ES-I3 (cell line): ENCODE measurements around the gene PRR14.
A peak's percentile ranks its signal among the peaks of the same experiment; 100 is the strongest.

ENCODE experiments used
- H3K36me3 ChIP-seq: 2 replicates; pipeline ENCODE4 v1.6.1; 2013; ENCODE audit warnings: mild to moderate bottlenecking, low read length, control low read depth, moderate library complexity; ENCODE audit not compliant: insufficient read depth
- H3K4me1 ChIP-seq: 2 replicates; pipeline ENCODE4 v1.6.1; 2013; ENCODE audit warnings: mild to moderate bottlenecking, control low read depth, low read length; ENCODE audit not compliant: insufficient read depth
- H3K9ac ChIP-seq: 2 replicates; pipeline ENCODE4 v1.6.1; 2013; ENCODE audit warnings: low read depth, mild to moderate bottlenecking, low read length, moderate library complexity
- H3K9me3 ChIP-seq: 2 replicates; pipeline ENCODE4 v1.6.1; 2013; ENCODE audit warnings: mild to moderate bottlenecking, low read length, moderate library complexity; ENCODE audit not compliant: control insufficient read depth, insufficient read depth

PRR14 gene

GRCh38 chr16:30660424-30661261 lies 9.9 kb downstream of the PRR14 start:
- Histone ChIP-seq H3K9ac (peak overlapping the region; percentile 91; the same call in 1 of the 2 replicates), H3K9me3 (no peaks in the 10 kb centered on the region), H3K36me3 (peaks cover 7% of the 10 kb centered on the region; the same call in 1 of the 2 replicates), H3K4me1 (no peaks in the 10 kb centered on the region; the same call in none of the 2 replicates)

- H3K9ac ChIP-seq, result no peak overlapping the region
- H3K36me3 ChIP-seq, result peaks cover 7% of the 10 kb centered on the region; the same call in 1 of the 2 replicates
- no peaks in the 10 kb centered on the region; the same call in none of the 2 replicates for H3K4me1 ChIP-seq
Observed at GRCh38 chr16:30662449-30662848, 11.7 kb downstream of the PRR14 start.

GRCh38 chr16:30663038-30663437 lies 12.3 kb downstream of the PRR14 start:
- Histone ChIP-seq H3K9ac (no peak overlapping the region), H3K9me3 (no peaks in the 10 kb centered on the region), H3K4me1 (no peaks in the 10 kb centered on the region; the same call in none of the 2 replicates), H3K36me3 (peaks cover 7% of the 10 kb centered on the region; the same call in 1 of the 2 replicates)

More at GRCh38 chr16:30662449-30662848, 11.7 kb downstream of the PRR14 start:
- no peaks in the 10 kb centered on the region for H3K9me3 ChIP-seq

GRCh38 chr16:30663820-30664219 lies 13.1 kb downstream of the PRR14 start:
- Histone ChIP-seq H3K4me1 (no peaks in the 10 kb centered on the region; the same call in none of the 2 replicates), H3K36me3 (peaks cover 7% of the 10 kb centered on the region; the same call in 1 of the 2 replicates), H3K9ac (no peak overlapping the region), H3K9me3 (no peaks in the 10 kb centered on the region)

- Histone ChIP-seq H3K9me3 (no peaks in the 10 kb centered on the region), H3K4me1 (no peaks in the 10 kb centered on the region; the same call in none of the 2 replicates), H3K9ac (no peak overlapping the region), H3K36me3 (peaks cover 7% of the 10 kb centered on the region; the same call in 1 of the 2 replicates)
Observed at GRCh38 chr16:30664616-30665109, 13.9 kb downstream of the PRR14 start.

- peaks cover 7% of the 10 kb centered on the region; the same call in 1 of the 2 replicates for H3K36me3 ChIP-seq
- H3K9ac ChIP-seq, result no peak overlapping the region
- no peaks in the 10 kb centered on the region; the same call in 1 of the 2 replicates for H3K4me1 ChIP-seq
- H3K9me3 ChIP-seq, result no peaks in the 10 kb centered on the region
Observed at GRCh38 chr16:30665155-30665829, 14.5 kb downstream of the PRR14 start.

- H3K9ac ChIP-seq, result no peak overlapping the region
- H3K4me1 ChIP-seq, result no peaks in the 10 kb centered on the region
- H3K9me3 ChIP-seq, result no peaks in the 10 kb centered on the region
- H3K36me3 ChIP-seq, result peaks cover 7% of the 10 kb centered on the region; the same call in 1 of the 2 replicates
Observed at GRCh38 chr16:30665830-30666190, 15.1 kb downstream of the PRR14 start.

GRCh38 chr16:30666681-30667080 lies 15.9 kb downstream of the PRR14 start:
- H3K4me1 ChIP-seq, result no peaks in the 10 kb centered on the region
- H3K9ac ChIP-seq, result no peak overlapping the region
- H3K36me3 ChIP-seq, result peaks cover 7% of the 10 kb centered on the region; the same call in 1 of the 2 replicates
- H3K9me3 ChIP-seq, result no peaks in the 10 kb centered on the region

- peaks cover 7% of the 10 kb centered on the region; the same call in 1 of the 2 replicates for H3K36me3 ChIP-seq
- H3K9ac ChIP-seq, result no peak overlapping the region
- H3K9me3 ChIP-seq, result no peaks in the 10 kb centered on the region
- no peaks in the 10 kb centered on the region for H3K4me1 ChIP-seq
Observed at GRCh38 chr16:30667361-30667905, 16.7 kb downstream of the PRR14 start.

GRCh38 chr16:30668393-30668792 lies 17.6 kb downstream of the PRR14 start:
- Histone ChIP-seq H3K36me3 (peaks cover 4% of the 10 kb centered on the region; the same call in 1 of the 2 replicates), H3K4me1 (no peaks in the 10 kb centered on the region), H3K9ac (no peak overlapping the region), H3K9me3 (no peaks in the 10 kb centered on the region)

GRCh38 chr16:30669026-30669902 lies 18.5 kb downstream of the PRR14 start:
- peaks cover 4% of the 10 kb centered on the region; the same call in 1 of the 2 replicates for H3K36me3 ChIP-seq
- no peaks in the 10 kb centered on the region for H3K4me1 ChIP-seq
- no peaks in the 10 kb centered on the region for H3K9me3 ChIP-seq
- no peak overlapping the region for H3K9ac ChIP-seq

- Histone ChIP-seq H3K9ac (no peak overlapping the region), H3K9me3 (no peaks in the 10 kb centered on the region), H3K4me1 (no peaks in the 10 kb centered on the region), H3K36me3 (peaks cover 4% of the 10 kb centered on the region; the same call in 1 of the 2 replicates)
Observed at GRCh38 chr16:30669903-30670824, 19.4 kb downstream of the PRR14 start.

- Histone ChIP-seq H3K4me1 (no peaks in the 10 kb centered on the region), H3K36me3 (no peaks in the 10 kb centered on the region), H3K9ac (no peak overlapping the region), H3K9me3 (no peaks in the 10 kb centered on the region)
Observed at GRCh38 chr16:30675143-30675542, 24.4 kb downstream of the PRR14 start.
